HEK293T (cell line): ENCODE measurements around the gene SHPK.

Experiments
- CTCF ChIA-PET: fragments of 350-600 bp; formaldehyde crosslinking; extraction: SDS; loops from one replicate; lab custom pipeline; 2021; ENCODE audit warnings: antibody characterized with exemption, inconsistent platforms; lab: Yijun Ruan, JAX
- POLR2A ChIA-PET: fragments of 350-600 bp; formaldehyde crosslinking; extraction: SDS; loops from one replicate; lab custom pipeline; 2020; ENCODE audit warnings: antibody characterized with exemption, inconsistent platforms; lab: Yijun Ruan, JAX
- DNase-seq: peaks from one replicate; pipeline ENCODE4 v3.0.0; 2012; ENCODE audit warnings: mixed read lengths; ENCODE audit errors: extremely low spot score
- ARNT ChIP-seq: fragments of 450-650 bp; IDR thresholded peaks from 2 replicates; pipeline ENCODE4 v1.6.1; 2017; ENCODE audit warnings: mild to moderate bottlenecking
- BHLHE40 ChIP-seq: fragments of 450-650 bp; IDR thresholded peaks from 2 replicates; pipeline ENCODE4 v1.6.1; 2016; ENCODE audit warnings: mild to moderate bottlenecking, moderate library complexity, borderline replicate concordance
- CTBP1 ChIP-seq: fragments of 450-650 bp; IDR thresholded peaks from 2 replicates; pipeline ENCODE4 v1.6.1; 2016; ENCODE audit warnings: borderline replicate concordance
- ELF4 ChIP-seq: fragments of 450-650 bp; IDR thresholded peaks from 2 replicates; pipeline ENCODE4 v1.6.1; 2017; ENCODE audit warnings: antibody characterized with exemption
- FOXA1 ChIP-seq: fragments of 450-650 bp; IDR thresholded peaks from 2 replicates; pipeline ENCODE4 v1.6.1; 2016; ENCODE audit warnings: mild to moderate bottlenecking
- FOXK2 ChIP-seq: fragments of 450-650 bp; IDR thresholded peaks from 2 replicates; pipeline ENCODE4 v1.6.1; 2016; ENCODE audit warnings: mild to moderate bottlenecking
- FOXM1 ChIP-seq: fragments of 450-650 bp; IDR thresholded peaks from 2 replicates; pipeline ENCODE4 v1.6.1; 2017; ENCODE audit warnings: mild to moderate bottlenecking, borderline replicate concordance
- HDGF ChIP-seq: fragments of 450-650 bp; IDR thresholded peaks from 2 replicates; pipeline ENCODE4 v1.6.1; 2017; ENCODE audit warnings: antibody characterized with exemption, borderline replicate concordance
- L3MBTL2 ChIP-seq: fragments of 450-650 bp; conservative IDR thresholded peaks from 2 replicates; pipeline ENCODE4 v1.6.1; 2016; ENCODE audit warnings: mild to moderate bottlenecking
- LEF1 ChIP-seq: fragments of 450-650 bp; IDR thresholded peaks from 2 replicates; pipeline ENCODE4 v1.6.1; 2017; ENCODE audit warnings: mild to moderate bottlenecking, borderline replicate concordance
- NFRKB ChIP-seq: fragments of 450-650 bp; IDR thresholded peaks from 2 replicates; pipeline ENCODE4 v1.6.1; 2016; ENCODE audit warnings: mild to moderate bottlenecking, moderate library complexity
- PKNOX1 ChIP-seq: fragments of 450-650 bp; IDR thresholded peaks from 2 replicates; pipeline ENCODE4 v1.6.1; 2016
- SP1 ChIP-seq: fragments of 450-650 bp; IDR thresholded peaks from 2 replicates; pipeline ENCODE4 v1.6.1; 2017
- SUZ12 ChIP-seq: fragments of 450-650 bp; IDR thresholded peaks from 2 replicates; pipeline ENCODE4 v1.6.1; 2016; ENCODE audit warnings: mild to moderate bottlenecking
- TARDBP ChIP-seq: fragments of 450-650 bp; IDR thresholded peaks from 2 replicates; pipeline ENCODE4 v1.6.1; 2016
- ZNF384 ChIP-seq: fragments of 450-650 bp; IDR thresholded peaks from 2 replicates; pipeline ENCODE4 v1.6.1; 2016

The SHPK gene

GRCh38 chr17:3669085-3669347 is 33.0 kb upstream of the SHPK start:
- POLR2A ChIA-PET, result interaction anchor here (0.6 to 2.8 kb wide), 3 partner anchors 15 to 32 kb away, joined by 3 to 17 read pairs (median 3); partner anchors contain the start of genes CTNS and SHPK
- no peak for TF ChIP-seq HDGF
- TF ChIP-seq FOXM1, result no peak
- TF ChIP-seq ZNF384, result no peak
- TF ChIP-seq PKNOX1, result no peak
- CTCF ChIA-PET, result no interaction called here

GRCh38 chr17:3668279-3669084 is 32.4 kb upstream of the SHPK start, which contains the start of the genes EMC6 and TAX1BP3:
Gene EMC6 (plus strand): TSS chr17:3668812. CDS start chr17:3669147, 335 bp downstream.
Gene TAX1BP3 (minus strand): TSS chr17:3668578. CDS start chr17:3668526, 52 bp downstream.
- ChIA-PET POLR2A (interaction anchor here (0.6 to 2.8 kb wide), 6 partner anchors 14 to 55 kb away, joined by 3 to 17 read pairs (median 3); partner anchors contain the start of genes CTNS, HASPIN and SHPK), CTCF (no interaction called here)
- no peak for TF ChIP-seq CTBP1
- no peak for TF ChIP-seq ARNT
- no peak for TF ChIP-seq NFRKB
- TF ChIP-seq PKNOX1, result no peak
- TF ChIP-seq L3MBTL2, result no peak
- no peak for TF ChIP-seq ZNF384
- TF ChIP-seq FOXM1, result no peak
- TF ChIP-seq SP1, result no peak
- no peak for TF ChIP-seq TARDBP
- TF ChIP-seq ELF4, result no peak
- TF ChIP-seq FOXK2, result no peak
- no peak for TF ChIP-seq SUZ12
- TF ChIP-seq LEF1, result no peak
- TF ChIP-seq FOXA1, result no peak
- TF ChIP-seq BHLHE40, result no peak
- no peak for TF ChIP-seq HDGF
- DNase-seq, result peak; percentile 100

More at GRCh38 chr17:3669085-3669347, 33.0 kb upstream of the SHPK start:
- DNase-seq, result no peak

- POLR2A ChIA-PET, result interaction anchor here (0.7 to 2.8 kb wide), 4 partner anchors 20 to 56 kb away, joined by 3 to 17 read pairs (median 4); partner anchors contain the start of genes CTNS, HASPIN and SHPK
- DNase-seq, result peak; percentile 67
- no peak for TF ChIP-seq SUZ12
- no peak for TF ChIP-seq BHLHE40
- CTCF ChIA-PET, result interaction anchor here (0.7 to 0.8 kb wide), 2 partner anchors 15 to 70 kb away, joined by 3 to 4 read pairs; no protein-coding TSS in a partner anchor
Observed at GRCh38 chr17:3667366-3668278, 31.6 kb upstream of the SHPK start.

GRCh38 chr17:3666516-3666915 is 30.5 kb upstream of the SHPK start:
- ChIA-PET CTCF (no interaction called here), POLR2A (interaction anchor here (2.8 kb wide), 1 partner anchor 30 kb away, joined by 17 read pairs; the partner anchor contains the start of genes CTNS and SHPK)
- TF ChIP-seq HDGF (no peak), SP1 (no peak), NFRKB (no peak), FOXK2 (no peak), FOXM1 (no peak), ZNF384 (no peak), CTBP1 (no peak), FOXA1 (no peak), LEF1 (no peak), TARDBP (no peak), SUZ12 (no peak), ARNT (no peak), L3MBTL2 (no peak), PKNOX1 (no peak), BHLHE40 (no peak), ELF4 (no peak)
- DNase-seq, result no peak

- CTCF ChIA-PET, result no interaction called here
- TF ChIP-seq CTBP1 (no peak), HDGF (no peak)
- POLR2A ChIA-PET, result no interaction called here
Observed at GRCh38 chr17:3665834-3666233, 29.8 kb upstream of the SHPK start.

More at GRCh38 chr17:3665834-3666233, 29.8 kb upstream of the SHPK start:
- no peak for DNase-seq
